Measurements from ENCODE around the gene KISS1. TPM values are rescaled to one million over a fixed set of nuclear protein-coding genes. Genes with fewer than 3 reads are reported as not detected.

KISS1 gene
- total RNA-seq, 4 donors from 2014 or later: not detected

GRCh38 chr1:204162494-204163074, 33.7 kb downstream of the KISS1 start:
- no peak overlapping the region for H3K27ac ChIP-seq
- DNase-seq: peak; percentile 88

GRCh38 chr1:204161609-204162493, 34.4 kb downstream of the KISS1 start:
- Histone ChIP-seq H3K4me3 (no peak overlapping the region), H3K27ac (no peak overlapping the region), H3K27me3 (peaks cover 11% of the 10 kb centered on the region), H3K4me1 (peaks cover 0 to 5% (median 0%) of the 10 kb centered on the region in 4 donors), H3K36me3 (no peaks in the 10 kb centered on the region), H3K9me3 (no peaks in the 10 kb centered on the region)
- intact Hi-C loops (cut with DNase I; ENCODE audit: low total_unique reads): loop anchor here (2.0 kb wide), 2 partner anchors 201 to 207 kb away; no protein-coding TSS in a partner anchor
- no peak for TF ChIP-seq CTCF (IDR thresholded peaks at IDR 0.05)
- no peak for TF ChIP-seq POLR2A (IDR thresholded peaks at IDR 0.05)
- no peak for TF ChIP-seq POLR2AphosphoS5 (IDR thresholded peaks at IDR 0.05)
- no peak for TF ChIP-seq EP300 (IDR thresholded peaks at IDR 0.05; ENCODE audit: low read depth)
- DNase-seq: no peak
- 60 to 71% methylated on average over 11 to 14 of the region's 14 CpGs for WGBS, 2 donors (ENCODE audit: low coverage in 1 of 2)
- in situ Hi-C loops (cut with MboI; ENCODE audit: low pct_ligation_motif_present in 1 of 4, low pct_unique_long_range_greater_than_20kb in 1 of 4, low sequenced_read_pairs in 3 of 4): loop anchor here in 2 of 4 donors (10.0 kb wide), 1 partner anchor 203 kb away; no protein-coding TSS in a partner anchor

More at GRCh38 chr1:204162494-204163074, 33.7 kb downstream of the KISS1 start:
- in situ Hi-C loops (cut with MboI; ENCODE audit: low pct_ligation_motif_present in 1 of 4, low pct_unique_long_range_greater_than_20kb in 1 of 4, low sequenced_read_pairs in 3 of 4) (loop anchor here in 2 of 4 donors (10.0 kb wide), 1 partner anchor 202 kb away; no protein-coding TSS in a partner anchor), intact Hi-C loops (cut with DNase I; ENCODE audit: low total_unique reads) (loop anchor here (2.0 kb wide), 1 partner anchor 200 kb away; no protein-coding TSS in a partner anchor)
- H3K9me3 ChIP-seq: no peaks in the 10 kb centered on the region
- H3K27me3 ChIP-seq: peaks cover 11% of the 10 kb centered on the region
- TF ChIP-seq POLR2AphosphoS5 (IDR thresholded peaks at IDR 0.05) (no peak), CTCF (IDR thresholded peaks at IDR 0.05) (peak; percentile 98 to 100 (median 98)), POLR2A (IDR thresholded peaks at IDR 0.05) (no peak), EP300 (IDR thresholded peaks at IDR 0.05; ENCODE audit: low read depth) (no peak)
- H3K36me3 ChIP-seq: no peaks in the 10 kb centered on the region
- no peak overlapping the region for H3K4me3 ChIP-seq
- WGBS, 2 donors (ENCODE audit: low coverage in 1 of 2): 0 to 13% methylated on average over 1 to 7 of the region's 7 CpGs
- H3K4me1 ChIP-seq: peaks cover 0 to 5% (median 0%) of the 10 kb centered on the region in 4 donors

- TF ChIP-seq POLR2A (IDR thresholded peaks at IDR 0.05) (no peak), CTCF (IDR thresholded peaks at IDR 0.05) (no peak), EP300 (IDR thresholded peaks at IDR 0.05; ENCODE audit: low read depth) (no peak), POLR2AphosphoS5 (IDR thresholded peaks at IDR 0.05) (no peak)
- Histone ChIP-seq H3K27me3 (peaks cover 19% of the 10 kb centered on the region), H3K9me3 (no peaks in the 10 kb centered on the region), H3K36me3 (no peaks in the 10 kb centered on the region), H3K4me1 (peaks cover 0 to 5% (median 0%) of the 10 kb centered on the region in 4 donors), H3K27ac (no peak overlapping the region), H3K4me3 (no peak overlapping the region)
- WGBS, 2 donors (ENCODE audit: low coverage in 1 of 2): 57 to 65% methylated on average over 6 of the region's 6 CpGs
- intact Hi-C loops (cut with DNase I; ENCODE audit: low total_unique reads): no loop called here
- in situ Hi-C loops (cut with MboI; ENCODE audit: low pct_ligation_motif_present in 1 of 4, low pct_unique_long_range_greater_than_20kb in 1 of 4, low sequenced_read_pairs in 3 of 4): no loop called here
- no peak for DNase-seq
Measured at GRCh38 chr1:204157962-204158361, 38.3 kb downstream of the KISS1 start.

GRCh38 chr1:204155881-204156280, 40.4 kb downstream of the KISS1 start:
- H3K4me1 ChIP-seq: peaks cover 5 to 9% (median 6%) of the 10 kb centered on the region in 4 donors
- no peak for DNase-seq
- H3K4me3 ChIP-seq: no peak overlapping the region
- in situ Hi-C loops (cut with MboI; ENCODE audit: low pct_ligation_motif_present in 1 of 4, low pct_unique_long_range_greater_than_20kb in 1 of 4, low sequenced_read_pairs in 3 of 4) (no loop called here), intact Hi-C loops (cut with DNase I; ENCODE audit: low total_unique reads) (no loop called here)
- no peak for TF ChIP-seq CTCF (IDR thresholded peaks at IDR 0.05)
- no peak for TF ChIP-seq POLR2A (IDR thresholded peaks at IDR 0.05)
- 74% methylated on average over 10 of the region's 10 CpGs; no CpG with 5 or more reads in 1 of the 2 donors for WGBS, 2 donors (ENCODE audit: low coverage in 1 of 2)
- no peak overlapping the region for H3K27ac ChIP-seq
- H3K27me3 ChIP-seq: peaks cover 28% of the 10 kb centered on the region
- no peaks in the 10 kb centered on the region for H3K9me3 ChIP-seq
- no peaks in the 10 kb centered on the region for H3K36me3 ChIP-seq

Measured in transverse colon (tissue), 4 donors.